NCI-H146 treated with DMSO at 0.1 percent for 48 hours (cell line): ENCODE data around the gene L1CAM.

Experiments used
- DNase-seq: peaks from one replicate; lab custom pipeline; 2025; ENCODE audit not compliant: unreplicated experiment; lab: John Stamatoyannopoulos, UW

L1CAM gene

DNA sequence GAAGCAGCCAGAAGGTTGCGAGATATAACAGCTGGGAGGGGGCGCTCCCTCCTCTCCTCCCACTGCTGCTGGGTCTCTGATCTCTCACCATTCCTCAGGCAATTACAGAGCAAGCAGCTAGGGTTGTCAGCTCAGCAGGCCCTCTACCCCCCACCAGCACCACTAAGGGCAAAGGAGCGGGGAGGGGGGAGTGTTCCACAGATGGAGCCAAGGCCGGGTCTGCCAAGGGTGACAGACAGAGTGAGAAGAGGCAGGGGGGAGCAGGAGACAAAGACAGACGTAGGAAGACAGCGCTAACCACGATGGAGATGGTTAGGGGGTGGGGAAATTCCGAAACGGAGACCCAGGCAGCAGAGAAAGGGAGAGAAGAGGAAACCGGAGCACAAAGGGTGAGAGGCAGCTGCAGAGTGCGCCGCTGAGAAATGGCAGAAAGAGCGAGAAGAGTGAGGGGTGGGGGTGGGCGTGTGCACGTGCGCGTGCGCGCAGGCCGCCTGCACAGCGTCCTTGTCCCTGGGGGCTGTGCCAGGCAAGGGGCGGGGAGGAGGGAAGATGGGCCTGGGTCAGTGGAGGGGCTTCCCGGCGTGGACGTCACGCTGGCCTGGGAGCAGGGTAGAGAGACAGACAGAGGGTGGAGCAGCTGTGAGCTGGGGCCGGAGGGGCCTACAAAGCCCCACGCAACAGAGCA lies 6.9 kb downstream of the L1CAM start:
- peak; percentile 33 for DNase-seq

DNA sequence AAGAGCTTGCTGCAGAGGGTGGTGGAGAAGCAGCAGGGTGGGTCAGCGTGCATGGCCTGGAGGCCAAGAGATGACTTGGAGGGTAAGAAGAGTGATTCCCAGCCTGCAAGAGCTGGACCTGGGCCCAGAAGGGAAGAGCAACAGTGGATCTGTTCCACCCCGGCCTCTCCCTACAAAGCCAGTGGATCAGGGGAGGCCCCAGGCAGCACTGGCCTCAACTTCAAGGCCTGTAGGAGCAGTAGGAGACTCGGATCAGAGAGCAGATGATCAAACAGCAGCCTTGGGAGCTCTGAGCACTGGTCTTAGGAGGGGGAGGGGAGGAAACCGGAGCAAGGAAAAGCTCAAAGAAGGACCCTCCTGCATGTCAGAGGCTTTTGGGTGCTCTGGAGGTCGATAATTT lies 7.6 kb downstream of the L1CAM start:
- no peak for DNase-seq

DNA sequence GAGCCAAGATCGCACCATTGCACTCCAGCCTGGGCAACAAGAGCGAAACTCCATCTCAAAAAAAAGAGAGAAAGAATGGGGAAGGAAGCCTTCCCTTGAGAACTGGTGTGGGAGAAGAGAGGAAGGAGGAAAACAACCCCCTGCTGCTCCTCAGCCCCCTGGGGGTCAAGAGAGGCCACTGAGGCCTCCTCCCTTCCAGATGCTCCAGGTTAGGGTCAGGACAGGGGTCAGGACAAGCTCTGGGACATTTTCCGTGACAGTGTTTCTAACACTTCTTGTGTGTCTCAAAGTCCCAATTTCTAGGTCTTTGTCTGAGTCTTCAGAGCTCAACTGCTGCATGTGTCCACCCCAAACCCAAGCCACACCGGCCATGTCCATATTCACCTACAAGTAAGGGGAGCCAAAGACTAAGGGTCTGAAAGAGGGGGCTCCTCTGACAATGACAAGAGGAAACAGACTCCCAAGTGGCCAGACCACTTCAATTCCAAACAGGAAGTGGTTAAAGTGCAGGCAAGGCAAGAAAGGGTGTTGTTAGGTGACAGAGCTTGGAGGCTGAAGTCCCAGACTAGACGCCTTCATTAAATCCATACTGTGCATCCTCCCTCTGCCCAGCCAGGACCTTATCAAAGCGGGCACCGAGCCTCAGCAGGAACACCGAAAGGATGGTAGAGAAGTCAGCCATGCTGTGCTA lies 8.3 kb downstream of the L1CAM start:
- DNase-seq = no peak

DNA sequence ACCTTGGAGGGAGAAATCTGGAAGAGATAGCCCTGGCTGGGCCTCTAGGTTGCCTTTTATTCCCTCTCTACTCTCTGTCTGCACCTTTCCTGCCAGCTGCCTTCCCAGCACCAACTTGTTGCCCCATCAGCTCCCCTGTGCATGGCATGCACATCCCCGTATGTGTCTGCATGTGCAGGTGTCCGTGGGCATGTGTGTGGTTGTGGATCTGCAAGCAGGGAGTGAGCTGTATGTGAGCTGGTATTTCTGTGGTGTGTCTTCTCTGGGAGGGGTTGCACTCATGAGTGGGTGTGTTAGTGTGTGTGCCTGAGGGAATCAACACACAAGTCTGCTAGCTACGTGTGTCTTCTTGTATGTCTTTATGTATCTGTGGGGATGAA lies 9.9 kb downstream of the L1CAM start:
- DNase-seq = no peak

DNA sequence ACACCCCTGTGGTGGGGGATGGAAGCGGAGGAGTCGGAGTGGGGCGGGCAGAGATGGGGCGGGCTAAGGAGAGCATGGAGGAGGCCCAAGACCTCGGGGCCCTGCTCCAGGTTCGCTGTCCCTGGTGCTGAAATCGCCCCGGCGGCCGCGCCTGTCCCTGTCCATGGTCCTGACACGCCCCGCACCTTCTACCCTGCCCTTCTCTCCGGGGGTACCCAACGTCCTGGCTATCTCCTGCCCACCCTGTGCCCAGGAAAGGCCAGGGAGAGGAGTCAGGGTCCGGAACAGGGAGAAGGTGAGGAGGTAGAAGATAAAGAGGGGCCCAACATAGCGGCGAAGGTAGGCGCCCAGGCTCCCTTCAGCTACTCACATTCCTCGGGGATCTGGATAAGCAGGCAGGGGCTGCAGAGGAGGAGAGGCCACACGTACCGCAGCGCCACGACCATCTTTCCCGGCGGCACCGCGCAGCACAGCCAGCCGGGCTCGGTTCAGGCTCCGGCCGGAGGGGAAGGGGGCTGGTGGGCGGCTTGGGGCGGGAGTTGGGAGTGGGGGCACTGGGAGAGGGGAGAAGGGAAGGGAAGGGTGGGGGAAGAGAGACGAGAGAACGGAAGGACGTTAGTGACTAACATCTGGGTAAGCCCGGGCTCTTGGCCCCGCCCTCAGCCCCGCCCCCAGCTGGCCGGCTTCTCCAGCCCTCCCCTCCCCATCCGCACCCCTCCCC lies 10.4 kb downstream of the L1CAM start:
- peak; percentile 22 for DNase-seq

DNA sequence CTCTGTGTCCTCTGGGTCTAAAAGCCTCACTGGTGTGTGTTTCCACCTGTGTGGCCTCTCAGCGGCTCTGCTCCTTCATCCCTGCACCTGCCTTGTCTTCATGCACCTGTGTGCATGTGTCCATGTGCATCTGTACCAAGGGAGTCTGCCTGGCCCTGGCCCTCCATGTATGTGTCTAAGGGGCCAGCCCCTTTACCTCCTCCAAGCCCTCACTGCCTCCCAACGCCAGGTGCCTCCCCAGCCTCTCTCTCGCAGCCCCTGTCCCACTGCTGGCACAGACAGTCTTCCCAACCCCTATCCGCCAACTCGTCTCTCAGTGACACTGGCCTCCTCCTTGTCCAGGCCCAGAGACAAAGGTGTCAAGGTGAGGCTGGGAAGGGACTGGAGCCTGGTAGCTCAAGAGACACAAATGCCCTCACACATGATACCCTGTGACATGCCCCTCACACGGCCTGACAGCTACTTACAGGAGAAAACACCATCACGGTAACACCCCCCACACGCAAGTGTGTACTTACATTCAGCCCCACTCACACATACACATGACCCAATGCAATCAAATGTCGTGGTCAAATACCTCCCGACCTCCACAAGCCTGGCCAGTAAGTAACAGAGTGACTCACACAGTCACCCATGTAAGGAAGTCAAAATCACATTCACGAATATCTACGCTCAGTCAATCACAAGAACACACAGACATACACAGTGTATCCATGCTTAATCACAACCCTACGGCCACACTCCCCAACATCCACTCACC lies 11.4 kb downstream of the L1CAM start:
- no peak for DNase-seq

DNA sequence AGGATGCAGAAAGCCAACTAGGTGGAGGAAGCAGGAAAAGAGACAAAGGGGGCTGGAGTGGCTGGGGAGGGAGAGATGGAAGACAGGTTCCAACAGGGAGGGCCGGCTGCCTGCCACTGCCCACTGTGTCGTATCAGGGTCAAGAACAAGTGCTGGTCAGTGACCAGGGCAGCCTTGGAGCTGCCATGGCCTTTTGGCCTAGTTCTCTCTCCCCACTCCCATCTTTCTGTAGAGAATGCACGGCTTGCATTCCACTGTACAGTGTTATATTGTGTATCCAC lies 11.9 kb downstream of the L1CAM start:
- DNase-seq = no peak

DNA sequence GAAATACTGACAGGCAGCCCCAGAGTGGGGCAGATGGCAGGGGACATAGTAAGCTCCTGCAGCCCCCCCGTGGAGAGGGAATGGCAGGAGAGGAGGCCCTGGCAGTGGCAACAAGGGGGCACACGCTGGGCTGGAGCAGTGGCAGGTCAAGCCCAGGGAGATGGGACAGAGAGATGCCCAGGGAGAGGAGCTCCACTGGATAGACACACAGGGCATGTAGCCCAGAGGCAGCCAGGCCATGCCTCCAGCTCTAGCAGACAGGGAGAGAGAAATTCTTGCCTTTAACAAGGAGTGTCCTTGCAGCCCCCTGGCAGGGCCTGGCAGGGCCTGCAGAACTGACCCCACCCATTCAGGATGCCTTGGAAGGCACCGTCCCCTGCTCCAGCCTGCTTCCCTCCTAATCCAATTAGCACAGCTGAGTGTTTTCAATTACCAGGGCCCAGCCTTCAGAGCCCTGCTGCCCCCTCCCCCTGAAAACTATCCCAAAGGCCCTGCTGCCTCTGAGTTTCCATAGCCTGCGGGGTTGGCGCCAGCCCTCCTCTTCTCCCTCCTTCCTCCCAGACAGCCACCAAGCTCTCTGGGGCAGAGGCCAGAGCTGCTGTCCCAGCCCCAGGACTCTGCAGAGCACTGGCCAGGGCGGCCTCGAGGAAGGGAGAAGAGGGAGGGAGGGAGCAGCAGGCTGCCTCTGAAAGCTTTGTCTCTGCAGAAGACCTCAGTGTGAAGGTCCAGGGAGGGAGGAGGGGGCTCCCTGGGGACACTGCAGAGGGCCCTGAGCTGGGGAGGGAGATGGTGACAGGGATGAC lies 12.5 kb downstream of the L1CAM start:
- no peak for DNase-seq

DNA sequence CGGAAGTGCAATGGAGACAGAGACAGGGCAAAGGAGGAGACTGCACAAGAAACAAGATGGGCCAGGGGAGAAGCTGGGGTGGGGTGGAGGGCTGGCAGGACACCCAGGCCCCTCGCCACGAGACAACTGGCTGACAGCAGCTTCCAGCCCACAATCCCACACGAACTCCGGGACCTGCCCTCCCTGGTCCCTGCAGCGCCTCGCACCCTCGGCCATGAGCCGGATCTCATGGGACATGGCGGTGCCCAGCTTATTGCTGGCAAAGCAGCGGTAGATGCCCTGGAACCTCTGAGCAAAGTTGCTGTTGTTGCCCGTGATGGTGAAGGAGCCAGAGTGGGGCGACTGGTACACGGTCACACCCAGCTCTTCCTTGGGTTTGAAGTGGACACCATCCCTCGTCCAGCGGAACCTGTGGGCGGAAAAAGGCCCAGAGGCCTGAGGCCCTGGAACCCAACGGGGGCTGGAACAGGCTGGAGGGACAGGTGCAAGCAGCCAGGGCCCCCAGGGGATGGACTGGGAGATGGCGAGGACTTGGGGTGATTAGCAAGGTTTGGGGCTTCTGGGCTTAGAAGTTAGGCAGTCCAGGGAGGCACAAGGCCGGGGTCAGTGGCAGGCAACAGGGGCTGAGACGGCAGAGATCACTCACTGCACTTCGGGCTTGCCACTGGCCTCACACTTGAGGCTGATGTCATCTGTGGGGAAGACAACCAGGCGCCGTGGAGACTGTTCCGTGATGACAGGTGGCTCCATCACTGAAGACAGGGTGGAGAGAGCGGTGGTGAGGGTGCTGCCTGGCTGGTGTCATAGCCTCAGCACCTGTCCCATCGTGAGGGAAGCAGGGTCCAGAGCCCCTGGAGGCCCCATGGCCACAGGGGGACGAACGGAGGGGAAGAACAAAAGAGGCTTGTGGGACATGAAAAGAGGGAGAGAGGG lies 13.8 kb downstream of the L1CAM start:
- DNase-seq = no peak

DNA sequence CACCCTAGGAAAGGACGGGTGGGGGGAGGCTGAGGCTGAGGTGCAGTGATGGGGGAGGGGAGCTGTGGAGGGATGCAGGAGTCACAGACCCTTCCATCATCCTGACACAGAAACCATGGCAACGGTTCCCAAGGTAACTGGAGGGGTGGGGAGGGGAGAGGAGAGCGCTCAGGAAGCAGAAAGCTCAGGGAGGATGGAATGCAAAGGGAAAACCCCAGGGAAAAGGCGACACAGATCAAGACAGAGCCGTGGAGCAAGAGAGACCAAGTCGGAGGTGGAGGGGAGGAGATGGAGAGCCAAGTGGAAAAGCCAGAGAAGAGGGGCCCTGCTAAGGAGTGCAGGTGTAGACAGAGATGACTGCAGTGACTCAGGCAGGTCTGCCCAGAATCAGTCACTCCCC lies 14.5 kb downstream of the L1CAM start:
- DNase-seq = no peak

DNA sequence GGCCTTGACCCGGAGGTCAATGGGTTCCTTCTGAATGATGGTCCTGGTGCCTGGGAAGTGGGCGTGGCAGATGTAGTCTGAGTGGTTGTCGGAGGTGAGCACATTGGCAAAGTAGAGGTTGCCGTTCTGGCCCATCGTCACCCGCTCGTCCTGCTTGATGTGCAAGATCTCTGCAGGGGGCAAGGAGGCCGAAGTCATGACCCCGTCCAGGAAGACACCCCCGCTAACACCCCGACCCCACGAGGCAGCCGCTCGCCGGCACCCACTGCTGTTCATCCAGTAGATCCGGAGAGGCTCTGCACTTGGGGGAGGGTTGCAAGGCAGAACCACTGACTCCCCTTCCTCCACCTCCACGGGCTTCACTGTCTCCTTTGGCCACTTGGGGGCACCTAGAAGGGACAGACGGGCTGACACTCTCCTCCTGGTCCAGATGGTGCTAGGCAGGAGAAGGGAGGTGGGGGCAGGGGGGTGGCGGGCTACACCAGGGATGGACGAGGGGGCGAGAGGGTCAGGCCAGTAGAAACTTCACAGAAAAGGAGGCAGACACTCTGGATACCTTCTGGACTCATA lies 15.1 kb downstream of the L1CAM start:
- no peak for DNase-seq

DNA sequence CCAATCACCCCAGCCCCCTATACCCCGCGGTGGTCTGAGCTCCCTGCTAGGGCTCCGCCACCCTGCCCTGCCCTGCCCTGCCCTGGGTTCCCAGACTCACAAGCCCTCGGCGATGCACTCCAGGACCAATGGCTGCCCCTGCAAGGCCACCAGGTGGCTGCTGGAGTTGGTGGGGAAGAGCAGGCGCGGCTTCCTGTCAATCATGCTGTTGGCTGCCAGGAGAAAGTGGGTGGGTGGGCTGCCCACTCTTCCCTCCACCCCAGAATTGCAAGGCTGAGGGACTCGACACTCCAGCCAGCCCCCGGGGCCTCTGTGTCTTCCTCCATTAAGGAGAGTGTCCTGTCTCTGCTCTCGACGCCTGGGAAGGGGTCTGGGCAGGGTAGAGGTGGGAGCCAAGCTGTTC lies 15.7 kb downstream of the L1CAM start:
- no peak for DNase-seq

DNA sequence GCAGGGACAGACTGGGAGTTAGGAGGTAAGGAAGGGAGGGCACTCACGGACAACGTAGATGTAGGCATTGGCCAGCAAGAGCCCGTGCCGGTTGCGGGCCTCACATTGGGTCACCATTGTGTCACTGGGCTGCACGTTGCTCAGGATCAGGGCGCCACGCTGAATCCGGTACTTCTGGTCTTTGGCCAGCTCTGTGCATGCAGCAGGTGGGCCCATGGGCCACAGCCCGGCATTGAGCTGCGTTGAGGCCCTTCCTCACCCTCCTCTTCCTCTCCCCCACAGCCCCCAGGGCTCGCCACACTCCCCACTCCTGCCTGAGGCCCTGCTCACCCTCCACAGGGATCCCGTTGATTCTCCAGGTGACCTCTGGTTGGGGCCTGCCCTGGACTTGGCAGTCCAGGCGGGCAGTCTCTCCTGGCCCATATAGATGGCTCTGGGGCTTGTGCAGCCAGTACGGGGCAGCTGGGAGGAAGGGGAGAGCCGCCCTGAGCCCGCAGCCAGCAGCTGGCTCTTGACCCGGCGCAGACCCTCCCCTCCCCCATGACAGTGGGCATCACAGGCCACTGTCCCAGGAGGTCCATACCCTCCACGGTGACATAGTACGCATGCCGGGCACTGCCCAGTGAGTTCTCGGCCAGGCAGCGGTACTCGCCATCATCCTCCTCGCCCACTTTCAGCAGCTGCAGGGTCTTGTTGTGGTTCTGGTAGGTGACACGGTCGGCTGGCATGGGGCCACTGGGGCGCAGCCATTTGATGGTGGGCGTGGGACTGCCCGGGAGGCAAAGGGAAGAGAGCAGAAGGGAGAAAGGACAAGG lies 16.3 kb downstream of the L1CAM start:
- no peak for DNase-seq

DNA sequence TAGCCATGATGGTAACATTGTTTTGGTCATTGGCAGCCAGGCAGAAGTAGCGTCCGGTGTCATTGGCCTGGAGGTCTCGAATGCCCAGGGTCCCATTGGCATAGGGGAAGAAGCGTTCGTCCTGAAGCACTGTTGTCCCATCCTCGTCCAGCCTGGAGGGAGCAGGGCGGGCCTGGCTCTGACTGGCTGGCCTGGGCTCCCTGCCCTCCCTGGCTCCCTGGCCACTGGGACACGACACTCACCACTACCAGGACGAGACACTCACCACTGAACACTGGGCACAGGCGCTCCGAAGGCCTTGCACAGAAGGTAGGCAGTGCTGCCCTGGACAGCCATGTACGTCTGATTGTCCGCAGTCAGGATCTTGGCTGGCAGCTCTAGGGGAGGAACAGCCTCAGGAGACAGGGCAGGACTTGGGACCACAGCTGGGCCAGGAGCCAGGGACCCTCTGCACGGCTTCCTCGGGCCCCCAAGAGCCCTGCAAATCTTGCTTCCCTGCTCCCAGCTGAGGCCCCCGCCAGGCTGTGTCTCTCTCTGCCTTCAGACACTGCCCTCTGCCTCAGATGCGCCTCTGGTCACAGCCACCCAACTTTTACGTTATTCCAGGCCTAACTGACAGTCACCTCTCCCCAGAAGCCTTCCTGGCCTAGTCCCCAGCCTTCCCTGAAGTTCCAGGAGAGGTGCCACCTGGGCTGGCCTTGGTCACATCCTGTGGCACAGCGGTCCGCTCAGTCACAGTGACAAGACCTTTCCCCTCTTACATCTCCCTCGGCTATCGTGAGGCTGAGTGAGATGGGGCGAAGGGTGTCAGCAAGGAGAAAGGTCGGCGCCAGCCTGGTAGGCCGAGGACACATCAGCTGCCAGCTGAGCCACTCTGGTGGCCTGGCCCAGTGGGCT lies 17.1 kb downstream of the L1CAM start:
- no peak for DNase-seq

DNA sequence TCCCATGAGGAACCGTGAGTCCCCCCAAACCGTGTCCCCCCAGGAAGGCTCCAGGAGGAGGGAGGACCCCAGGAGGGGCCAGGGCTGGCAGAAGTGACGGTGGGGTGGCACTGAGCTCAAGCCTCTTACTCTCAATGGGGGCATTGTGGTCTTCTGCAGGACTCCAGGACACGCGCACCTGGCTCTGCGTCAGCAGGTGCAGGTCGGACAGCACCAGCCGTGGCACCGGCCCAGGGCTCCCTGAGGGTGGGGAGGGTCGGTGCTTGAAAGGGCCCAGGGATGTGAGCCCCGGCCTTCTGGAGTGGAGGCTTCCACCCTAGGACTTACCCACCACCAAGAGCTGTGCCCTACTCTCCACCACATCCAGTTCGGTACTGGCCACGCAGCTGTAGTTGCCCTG lies 18.3 kb downstream of the L1CAM start:
- DNase-seq = no peak

DNA sequence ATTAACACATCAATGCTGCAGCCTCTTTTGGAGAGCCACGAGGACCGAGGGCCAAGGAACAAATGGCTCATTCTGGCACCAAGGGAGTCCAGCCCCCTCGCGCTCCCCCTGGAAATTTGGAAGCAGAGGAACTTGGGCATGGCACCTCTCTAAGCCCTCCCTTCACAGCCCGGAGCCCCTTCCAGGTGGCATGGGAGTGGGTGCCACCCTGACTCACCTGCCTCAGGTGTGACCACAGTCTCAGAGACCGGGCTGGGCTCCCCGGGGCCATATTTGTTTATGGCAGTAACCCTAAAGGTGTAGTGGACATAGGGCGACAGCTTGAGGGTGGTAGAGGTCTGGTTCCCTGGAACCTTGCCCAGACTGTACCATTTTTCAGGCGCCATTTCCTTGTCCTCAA lies 18.8 kb downstream of the L1CAM start:
- DNase-seq = no peak

DNA sequence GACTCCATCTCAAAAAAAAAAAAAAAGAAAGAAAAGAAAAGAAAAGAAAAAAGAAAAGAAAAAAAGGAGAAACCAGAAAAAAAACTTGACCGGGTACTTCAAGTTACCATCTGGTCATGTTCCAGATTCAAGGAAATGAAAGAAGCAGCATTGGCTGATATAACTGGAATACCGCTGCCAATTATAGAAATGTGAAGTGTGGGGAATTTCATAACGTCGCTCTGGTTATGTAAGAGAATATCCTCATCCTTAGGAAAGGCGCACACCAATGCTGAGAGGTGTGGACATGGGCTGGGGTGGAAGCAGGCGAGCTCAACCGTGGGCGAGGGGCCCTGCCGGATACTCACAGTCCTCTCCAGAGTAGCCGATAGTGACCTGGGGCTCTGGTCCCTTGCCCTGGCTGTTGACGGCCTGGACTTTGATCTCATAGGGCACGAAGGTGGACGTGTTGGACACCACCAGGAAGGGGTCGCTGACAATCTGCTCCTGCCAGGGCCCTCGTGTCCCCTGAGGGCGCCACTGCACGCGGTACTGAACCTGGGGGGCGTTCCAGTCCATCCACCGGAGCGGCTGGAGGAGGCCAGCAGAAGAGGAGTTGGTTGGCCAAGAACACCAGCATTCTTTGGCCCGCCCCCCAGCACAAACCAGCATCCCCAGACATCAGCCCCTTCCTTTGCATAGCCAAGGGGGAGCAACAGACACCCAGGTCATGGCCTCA lies 19.5 kb downstream of the L1CAM start:
- DNase-seq = no peak
